K562 (cell line): Measurements from ENCODE around the gene MIB2. TPM values are rescaled to one million over a fixed set of nuclear protein-coding genes. Genes with fewer than 3 reads are reported as not detected.

ENCODE experiments used
- MYC ChIP-seq, 2 experiments: fragments of 250-450 bp in 1 of 2; sonication (Bioruptor Pico) in 1 of 2; IDR thresholded peaks; 2 replicates each; pipeline versions ENCODE4 v1.5.1 to v1.6.1; 2012 to 2021; ENCODE audit warnings: low read depth in 2 of 2, borderline replicate concordance in 1 of 2, improper control_type of control experiment in 1 of 2, low read length in 1 of 2, mild to moderate bottlenecking in 1 of 2, moderate library complexity in 1 of 2
- SMAD3 ChIP-seq: fragments of 450-650 bp; formaldehyde crosslinking; conservative IDR thresholded peaks from 2 replicates; pipeline ENCODE4 v1.4.0; 2020; ENCODE audit warnings: mild to moderate bottlenecking
- ZFP1 ChIP-seq: fragments of 450-650 bp; formaldehyde crosslinking; IDR thresholded peaks from 2 replicates; pipeline ENCODE4 v1.4.0; 2020; ENCODE audit warnings: mild to moderate bottlenecking, mixed read lengths
- ZFP30 ChIP-seq: fragments of 250-450 bp; sonication (Bioruptor Pico); IDR thresholded peaks from 2 replicates; pipeline ENCODE4 v1.8.0; 2022; ENCODE audit warnings: moderate library complexity, mild to moderate bottlenecking, inconsistent platforms, borderline replicate concordance
- ZNF197 ChIP-seq: fragments of 200-800 bp; sonication (Bioruptor generic); IDR thresholded peaks from 2 replicates; pipeline ENCODE4 v1.6.1; 2016; ENCODE audit warnings: low read depth, missing genetic modification characterization, missing compliant biosample characterization
- ZNF766 ChIP-seq: fragments of 200-800 bp; sonication (Bioruptor generic); conservative IDR thresholded peaks from 2 replicates; pipeline ENCODE4 v1.6.1; 2016; ENCODE audit warnings: missing genetic modification characterization, missing compliant biosample characterization
- polyA plus RNA-seq, 8 experiments: library from polyadenylated mRNA; depleted of rRNA in 4 of 8; stranded (reverse) in 5 of 8; unstranded in 3 of 8; fragments of >200 nt; fragmentation: Nextera tagmentation in 2 of 8; fragmentation: Illumina TruSeq in 1 of 8; extraction: Ambion mirVana in 2 of 8; extraction: Trizol in 1 of 8; gene quantifications; 2 replicates each; pipeline versions ENCODE4 v1.2.1 to v1.2.3, GENCODE V29; 2011 to 2014; ENCODE audit warnings: inconsistent platforms in 1 of 8, missing spikeins in 1 of 8
- total RNA-seq, 7 experiments: library from RNA; depleted of rRNA in 6 of 7; stranded (reverse); fragments of >200 nt in 6 of 7; fragmentation: Illumina TruSeq in 2 of 7; extraction: Trizol in 2 of 7; gene quantifications; 2 replicates each; pipeline versions ENCODE4 v1.2.1 to v1.2.3, GENCODE V29; 2011 to 2021; ENCODE audit warnings: low replicate concordance in 1 of 7
- TF ChIP-seq, protein P1 (sequence below): fragments of 250-450 bp; sonication (Bioruptor Pico); IDR thresholded peaks from 2 replicates; pipeline ENCODE4 v1.9.0; 2021; ENCODE audit warnings: mild to moderate bottlenecking, inconsistent platforms
- TF ChIP-seq, protein P2 (sequence below): fragments of 450-650 bp; IDR thresholded peaks from 2 replicates; pipeline ENCODE4 v1.6.1; 2016; ENCODE audit warnings: borderline replicate concordance
- TF ChIP-seq, protein P3 (sequence below): fragments of 250-450 bp; sonication (Bioruptor Pico); IDR thresholded peaks from 2 replicates; pipeline ENCODE4 v1.4.0; 2020

Gene MIB2
- total and polyA plus RNA-seq, 9 of the 15 experiments (the other 6 are each of a cell fraction or from before 2014, with no cell fraction given): 0.04 to 17.0 (median 4.9) TPM; not detected in 1

DNA sequence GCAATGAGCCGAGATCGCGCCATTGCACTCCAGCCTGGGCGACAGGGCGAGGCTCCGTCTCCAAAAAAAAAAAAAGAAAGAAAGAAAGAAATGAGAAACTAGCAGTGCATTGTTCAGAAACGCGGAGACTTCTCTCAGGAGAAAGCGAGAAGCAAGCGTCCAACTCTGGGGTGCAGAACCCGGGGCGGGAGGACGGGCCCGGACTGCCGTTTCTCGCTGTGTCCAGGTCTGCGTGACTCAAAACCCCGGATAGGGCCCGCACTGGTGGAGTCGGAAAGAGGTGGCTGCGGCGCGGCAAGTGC is 395 bp upstream of the MIB2 start (continued):
- TF ChIP-seq, protein P1, sequence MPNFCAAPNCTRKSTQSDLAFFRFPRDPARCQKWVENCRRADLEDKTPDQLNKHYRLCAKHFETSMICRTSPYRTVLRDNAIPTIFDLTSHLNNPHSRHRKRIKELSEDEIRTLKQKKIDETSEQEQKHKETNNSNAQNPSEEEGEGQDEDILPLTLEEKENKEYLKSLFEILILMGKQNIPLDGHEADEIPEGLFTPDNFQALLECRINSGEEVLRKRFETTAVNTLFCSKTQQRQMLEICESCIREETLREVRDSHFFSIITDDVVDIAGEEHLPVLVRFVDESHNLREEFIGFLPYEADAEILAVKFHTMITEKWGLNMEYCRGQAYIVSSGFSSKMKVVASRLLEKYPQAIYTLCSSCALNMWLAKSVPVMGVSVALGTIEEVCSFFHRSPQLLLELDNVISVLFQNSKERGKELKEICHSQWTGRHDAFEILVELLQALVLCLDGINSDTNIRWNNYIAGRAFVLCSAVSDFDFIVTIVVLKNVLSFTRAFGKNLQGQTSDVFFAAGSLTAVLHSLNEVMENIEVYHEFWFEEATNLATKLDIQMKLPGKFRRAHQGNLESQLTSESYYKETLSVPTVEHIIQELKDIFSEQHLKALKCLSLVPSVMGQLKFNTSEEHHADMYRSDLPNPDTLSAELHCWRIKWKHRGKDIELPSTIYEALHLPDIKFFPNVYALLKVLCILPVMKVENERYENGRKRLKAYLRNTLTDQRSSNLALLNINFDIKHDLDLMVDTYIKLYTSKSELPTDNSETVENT (CRISPR knock-in tag): peak; percentile 55; the same call in 1 of the 2 replicates
- TF ChIP-seq, protein P2, sequence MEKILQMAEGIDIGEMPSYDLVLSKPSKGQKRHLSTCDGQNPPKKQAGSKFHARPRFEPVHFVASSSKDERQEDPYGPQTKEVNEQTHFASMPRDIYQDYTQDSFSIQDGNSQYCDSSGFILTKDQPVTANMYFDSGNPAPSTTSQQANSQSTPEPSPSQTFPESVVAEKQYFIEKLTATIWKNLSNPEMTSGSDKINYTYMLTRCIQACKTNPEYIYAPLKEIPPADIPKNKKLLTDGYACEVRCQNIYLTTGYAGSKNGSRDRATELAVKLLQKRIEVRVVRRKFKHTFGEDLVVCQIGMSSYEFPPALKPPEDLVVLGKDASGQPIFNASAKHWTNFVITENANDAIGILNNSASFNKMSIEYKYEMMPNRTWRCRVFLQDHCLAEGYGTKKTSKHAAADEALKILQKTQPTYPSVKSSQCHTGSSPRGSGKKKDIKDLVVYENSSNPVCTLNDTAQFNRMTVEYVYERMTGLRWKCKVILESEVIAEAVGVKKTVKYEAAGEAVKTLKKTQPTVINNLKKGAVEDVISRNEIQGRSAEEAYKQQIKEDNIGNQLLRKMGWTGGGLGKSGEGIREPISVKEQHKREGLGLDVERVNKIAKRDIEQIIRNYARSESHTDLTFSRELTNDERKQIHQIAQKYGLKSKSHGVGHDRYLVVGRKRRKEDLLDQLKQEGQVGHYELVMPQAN: peak; percentile 92
- TF ChIP-seq ZFP30 (CRISPR knock-in tag) (no peak), ZNF766 (CRISPR knock-in tag) (no peak), SMAD3 (CRISPR knock-in tag) (0 out of 2 replicates have a peak, but pooled peaks have one; percentile 82), ZFP1 (0 out of 2 replicates have a peak, but pooled peaks have one; percentile 42), MYC (IDR thresholded peaks at IDR 0.05; ENCODE audit: low read depth, low read length) (no peak), MYC (CRISPR knock-in tag; IDR thresholded peaks at IDR 0.05; ENCODE audit: borderline replicate concordance, low read depth) (0 out of 2 replicates have a peak, but pooled peaks have one; percentile 32), ZNF197 (CRISPR knock-in tag) (peak; percentile 50; the same call in 1 of the 2 replicates)
- TF ChIP-seq, protein P3, sequence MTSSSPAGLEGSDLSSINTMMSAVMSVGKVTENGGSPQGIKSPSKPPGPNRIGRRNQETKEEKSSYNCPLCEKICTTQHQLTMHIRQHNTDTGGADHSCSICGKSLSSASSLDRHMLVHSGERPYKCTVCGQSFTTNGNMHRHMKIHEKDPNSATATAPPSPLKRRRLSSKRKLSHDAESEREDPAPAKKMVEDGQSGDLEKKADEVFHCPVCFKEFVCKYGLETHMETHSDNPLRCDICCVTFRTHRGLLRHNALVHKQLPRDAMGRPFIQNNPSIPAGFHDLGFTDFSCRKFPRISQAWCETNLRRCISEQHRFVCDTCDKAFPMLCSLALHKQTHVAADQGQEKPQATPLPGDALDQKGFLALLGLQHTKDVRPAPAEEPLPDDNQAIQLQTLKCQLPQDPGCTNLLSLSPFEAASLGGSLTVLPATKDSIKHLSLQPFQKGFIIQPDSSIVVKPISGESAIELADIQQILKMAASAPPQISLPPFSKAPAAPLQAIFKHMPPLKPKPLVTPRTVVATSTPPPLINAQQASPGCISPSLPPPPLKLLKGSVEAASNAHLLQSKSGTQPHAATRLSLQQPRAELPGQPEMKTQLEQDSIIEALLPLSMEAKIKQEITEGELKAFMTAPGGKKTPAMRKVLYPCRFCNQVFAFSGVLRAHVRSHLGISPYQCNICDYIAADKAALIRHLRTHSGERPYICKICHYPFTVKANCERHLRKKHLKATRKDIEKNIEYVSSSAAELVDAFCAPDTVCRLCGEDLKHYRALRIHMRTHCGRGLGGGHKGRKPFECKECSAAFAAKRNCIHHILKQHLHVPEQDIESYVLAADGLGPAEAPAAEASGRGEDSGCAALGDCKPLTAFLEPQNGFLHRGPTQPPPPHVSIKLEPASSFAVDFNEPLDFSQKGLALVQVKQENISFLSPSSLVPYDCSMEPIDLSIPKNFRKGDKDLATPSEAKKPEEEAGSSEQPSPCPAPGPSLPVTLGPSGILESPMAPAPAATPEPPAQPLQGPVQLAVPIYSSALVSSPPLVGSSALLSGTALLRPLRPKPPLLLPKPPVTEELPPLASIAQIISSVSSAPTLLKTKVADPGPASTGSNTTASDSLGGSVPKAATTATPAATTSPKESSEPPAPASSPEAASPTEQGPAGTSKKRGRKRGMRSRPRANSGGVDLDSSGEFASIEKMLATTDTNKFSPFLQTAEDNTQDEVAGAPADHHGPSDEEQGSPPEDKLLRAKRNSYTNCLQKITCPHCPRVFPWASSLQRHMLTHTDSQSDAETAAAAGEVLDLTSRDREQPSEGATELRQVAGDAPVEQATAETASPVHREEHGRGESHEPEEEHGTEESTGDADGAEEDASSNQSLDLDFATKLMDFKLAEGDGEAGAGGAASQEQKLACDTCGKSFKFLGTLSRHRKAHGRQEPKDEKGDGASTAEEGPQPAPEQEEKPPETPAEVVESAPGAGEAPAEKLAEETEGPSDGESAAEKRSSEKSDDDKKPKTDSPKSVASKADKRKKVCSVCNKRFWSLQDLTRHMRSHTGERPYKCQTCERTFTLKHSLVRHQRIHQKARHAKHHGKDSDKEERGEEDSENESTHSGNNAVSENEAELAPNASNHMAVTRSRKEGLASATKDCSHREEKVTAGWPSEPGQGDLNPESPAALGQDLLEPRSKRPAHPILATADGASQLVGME (CRISPR knock-in tag): peak; percentile 80; the same call in 1 of the 2 replicates
